HepG2 (cell line): ENCODE data around the gene RAB23. TPM values are rescaled to one million over a fixed set of nuclear protein-coding genes. Genes with fewer than 3 reads are reported as not detected.

Experiments used
- ADNP ChIP-seq: sonication (generic); formaldehyde crosslinking; IDR thresholded peaks from 2 replicates; pipeline ENCODE4 v1.4.0; 2020; ENCODE audit warnings: missing genetic modification reagents
- AKNA ChIP-seq: sonication (generic); formaldehyde crosslinking; IDR thresholded peaks from 2 replicates; pipeline ENCODE4 v1.4.0; 2020; ENCODE audit warnings: missing genetic modification reagents, borderline replicate concordance
- CEBPG ChIP-seq: IDR thresholded peaks from 2 replicates; pipeline ENCODE4 v1.6.1; 2016
- CHCHD3 ChIP-seq: sonication (generic); formaldehyde crosslinking; IDR thresholded peaks from 2 replicates; pipeline ENCODE4 v1.8.0; 2022; ENCODE audit warnings: mild to moderate bottlenecking, missing genetic modification reagents, moderate library complexity
- HIVEP1 ChIP-seq: sonication (generic); formaldehyde crosslinking; IDR thresholded peaks from 2 replicates; pipeline ENCODE4 v1.4.0; 2020; ENCODE audit warnings: mild to moderate bottlenecking, missing genetic modification reagents
- HNRNPUL1 ChIP-seq: fragments of 200-400 bp; formaldehyde crosslinking; IDR thresholded peaks from 2 replicates; pipeline ENCODE4 v1.6.1; 2017; ENCODE audit warnings: low read depth, mild to moderate bottlenecking, low read length, moderate library complexity
- MAF1 ChIP-seq: sonication (generic); formaldehyde crosslinking; IDR thresholded peaks from 2 replicates; pipeline ENCODE4 v1.5.0; 2020; ENCODE audit warnings: missing genetic modification reagents, borderline replicate concordance
- MIXL1 ChIP-seq: IDR thresholded peaks from 2 replicates; pipeline ENCODE4 v1.6.1; 2016
- NAIF1 ChIP-seq: sonication (generic); formaldehyde crosslinking; IDR thresholded peaks from 2 replicates; pipeline ENCODE4 v1.5.0; 2020; ENCODE audit warnings: mild to moderate bottlenecking, missing genetic modification reagents, borderline replicate concordance
- NBN ChIP-seq: fragments of 450-650 bp; conservative IDR thresholded peaks from 2 replicates; pipeline ENCODE4 v1.6.1; 2017
- NFIC ChIP-seq: IDR thresholded peaks from 2 replicates; pipeline ENCODE4 v1.6.1; 2012; ENCODE audit warnings: mild to moderate bottlenecking, low read length, inconsistent platforms
- PAWR ChIP-seq: sonication (generic); formaldehyde crosslinking; IDR thresholded peaks from 2 replicates; pipeline ENCODE4 v1.4.0; 2020; ENCODE audit warnings: missing genetic modification reagents, mild to moderate bottlenecking, borderline replicate concordance
- TEAD2 ChIP-seq: sonication (generic); formaldehyde crosslinking; IDR thresholded peaks from 2 replicates; pipeline ENCODE4 v1.9.0; 2021; ENCODE audit warnings: missing genetic modification reagents
- TGIF2 ChIP-seq: IDR thresholded peaks from 2 replicates; pipeline ENCODE4 v1.6.1; 2016; ENCODE audit warnings: control low read depth, missing compliant biosample characterization
- ZKSCAN5 ChIP-seq: sonication (generic); formaldehyde crosslinking; IDR thresholded peaks from 2 replicates; pipeline ENCODE4 v1.5.1; 2020; ENCODE audit warnings: mild to moderate bottlenecking, missing genetic modification reagents
- ZNF333 ChIP-seq: sonication (generic); formaldehyde crosslinking; IDR thresholded peaks from 2 replicates; pipeline ENCODE4 v1.4.0; 2020; ENCODE audit warnings: mild to moderate bottlenecking, missing genetic modification reagents, borderline replicate concordance
- ZNF33B ChIP-seq: sonication (generic); formaldehyde crosslinking; IDR thresholded peaks from 2 replicates; pipeline ENCODE4 v1.5.1; 2020; ENCODE audit warnings: mild to moderate bottlenecking, missing genetic modification reagents
- ZNF367 ChIP-seq: sonication (generic); formaldehyde crosslinking; IDR thresholded peaks from 2 replicates; pipeline ENCODE4 v1.4.0; 2020; ENCODE audit warnings: missing genetic modification reagents, borderline replicate concordance
- ZNF552 ChIP-seq: sonication (generic); formaldehyde crosslinking; IDR thresholded peaks from 2 replicates; pipeline ENCODE4 v1.9.0; 2022; ENCODE audit warnings: missing genetic modification reagents, mild to moderate bottlenecking, borderline replicate concordance
- ZNF567 ChIP-seq: sonication (generic); formaldehyde crosslinking; IDR thresholded peaks from 2 replicates; pipeline ENCODE4 v1.8.1; 2023; ENCODE audit warnings: mild to moderate bottlenecking, missing genetic modification reagents, borderline replicate concordance
- ZNF615 ChIP-seq: sonication (generic); formaldehyde crosslinking; IDR thresholded peaks from 2 replicates; pipeline ENCODE4 v1.5.0; 2020; ENCODE audit warnings: mild to moderate bottlenecking, missing genetic modification reagents, borderline replicate concordance
- polyA plus RNA-seq, 8 experiments: library from polyadenylated mRNA; depleted of rRNA in 3 of 8; stranded (reverse) in 7 of 8; unstranded in 1 of 8; fragments of >200 nt; fragmentation: Illumina TruSeq in 4 of 8; extraction: Trizol in 4 of 8; gene quantifications; 2 replicates each; pipeline versions ENCODE4 v1.2.1 to v1.2.3, GENCODE V29; 2011 to 2016; ENCODE audit warnings: low read depth in 4 of 8, missing spikeins in 1 of 8, mixed read lengths in 1 of 8; ENCODE audit not compliant: insufficient read depth in 1 of 8
- total RNA-seq, 5 experiments: library from RNA; depleted of rRNA; stranded (reverse); fragments of >200 nt; fragmentation: Illumina TruSeq; extraction: Trizol; gene quantifications; 2 replicates each; pipeline ENCODE4 v1.2.3, GENCODE V29; 2016; ENCODE audit warnings: low read depth in 1 of 5
- TF ChIP-seq, protein P1 (sequence below): IDR thresholded peaks from 2 replicates; pipeline ENCODE4 v1.6.1; 2016; ENCODE audit warnings: control low read depth
- TF ChIP-seq, protein P2 (sequence below): sonication (generic); formaldehyde crosslinking; IDR thresholded peaks from 2 replicates; pipeline ENCODE4 v1.4.0; 2020; ENCODE audit warnings: missing genetic modification reagents
- TF ChIP-seq, protein P3 (sequence below): IDR thresholded peaks from 2 replicates; pipeline ENCODE4 v1.6.1; 2012; ENCODE audit warnings: inconsistent platforms

The RAB23 gene
- total and polyA plus RNA-seq, 2 of the 13 experiments (the other 11 are each of a cell fraction or from before 2014, with no cell fraction given): 5.5 to 16.4 TPM

GRCh38 chr6:57221936-57222742, at the start of gene RAB23 (continued):
- no peak for TF ChIP-seq NBN
- TF ChIP-seq ZNF615 (CRISPR knock-in tag): no peak
- no peak for TF ChIP-seq HNRNPUL1
- TF ChIP-seq, protein P1, sequence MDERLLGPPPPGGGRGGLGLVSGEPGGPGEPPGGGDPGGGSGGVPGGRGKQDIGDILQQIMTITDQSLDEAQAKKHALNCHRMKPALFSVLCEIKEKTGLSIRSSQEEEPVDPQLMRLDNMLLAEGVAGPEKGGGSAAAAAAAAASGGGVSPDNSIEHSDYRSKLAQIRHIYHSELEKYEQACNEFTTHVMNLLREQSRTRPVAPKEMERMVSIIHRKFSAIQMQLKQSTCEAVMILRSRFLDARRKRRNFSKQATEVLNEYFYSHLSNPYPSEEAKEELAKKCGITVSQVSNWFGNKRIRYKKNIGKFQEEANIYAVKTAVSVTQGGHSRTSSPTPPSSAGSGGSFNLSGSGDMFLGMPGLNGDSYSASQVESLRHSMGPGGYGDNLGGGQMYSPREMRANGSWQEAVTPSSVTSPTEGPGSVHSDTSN (CRISPR knock-in tag): no peak
- no peak for TF ChIP-seq ZNF367 (CRISPR knock-in tag)
- TF ChIP-seq MAF1: no peak
- TF ChIP-seq MIXL1 (CRISPR knock-in tag): peak; percentile 23; the same call in 1 of the 2 replicates
- TF ChIP-seq ZNF567: no peak; the same call in 1 of the 2 replicates
- TF ChIP-seq, protein P2, sequence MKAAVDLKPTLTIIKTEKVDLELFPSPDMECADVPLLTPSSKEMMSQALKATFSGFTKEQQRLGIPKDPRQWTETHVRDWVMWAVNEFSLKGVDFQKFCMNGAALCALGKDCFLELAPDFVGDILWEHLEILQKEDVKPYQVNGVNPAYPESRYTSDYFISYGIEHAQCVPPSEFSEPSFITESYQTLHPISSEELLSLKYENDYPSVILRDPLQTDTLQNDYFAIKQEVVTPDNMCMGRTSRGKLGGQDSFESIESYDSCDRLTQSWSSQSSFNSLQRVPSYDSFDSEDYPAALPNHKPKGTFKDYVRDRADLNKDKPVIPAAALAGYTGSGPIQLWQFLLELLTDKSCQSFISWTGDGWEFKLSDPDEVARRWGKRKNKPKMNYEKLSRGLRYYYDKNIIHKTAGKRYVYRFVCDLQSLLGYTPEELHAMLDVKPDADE (CRISPR knock-in tag): no peak
- TF ChIP-seq, protein P3, sequence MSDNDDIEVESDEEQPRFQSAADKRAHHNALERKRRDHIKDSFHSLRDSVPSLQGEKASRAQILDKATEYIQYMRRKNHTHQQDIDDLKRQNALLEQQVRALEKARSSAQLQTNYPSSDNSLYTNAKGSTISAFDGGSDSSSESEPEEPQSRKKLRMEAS: peak; percentile 65
- TF ChIP-seq ZNF333 (CRISPR knock-in tag): peak; percentile 55; the same call in 1 of the 2 replicates
- no peak; the same call in 1 of the 2 replicates for TF ChIP-seq NAIF1 (CRISPR knock-in tag)
- 0 out of 2 replicates have a peak, but pooled peaks have one; percentile 23 for TF ChIP-seq ZKSCAN5 (CRISPR knock-in tag)
- no peak for TF ChIP-seq HIVEP1 (CRISPR knock-in tag)
- TF ChIP-seq ADNP (CRISPR knock-in tag): no peak
- no peak for TF ChIP-seq CHCHD3 (CRISPR knock-in tag)
- no peak for TF ChIP-seq NFIC
- no peak for TF ChIP-seq PAWR
- TF ChIP-seq TGIF2 (CRISPR knock-in tag): no peak
- TF ChIP-seq TEAD2: no peak
- no peak for TF ChIP-seq AKNA (CRISPR knock-in tag)
- TF ChIP-seq CEBPG (CRISPR knock-in tag): no peak
- peak; percentile 59; the same call in 1 of the 2 replicates for TF ChIP-seq ZNF33B (CRISPR knock-in tag)
- 0 out of 2 replicates have a peak, but pooled peaks have one; percentile 14 for TF ChIP-seq ZNF552 (CRISPR knock-in tag)
